ENCODE measurements around the gene MEF2D.

The MEF2D gene

GRCh38 chr1:156417401-156418020, 83.1 kb downstream of the MEF2D start:
- TF ChIP-seq CTCF (IDR thresholded peaks at IDR 0.05; ENCODE audit: low read depth, low read length, missing control alignments): no peak
- in situ Hi-C loops (cut with HindIII; ENCODE audit: low sequenced_read_pairs): no loop called here
- DNase-seq (ENCODE audit: low read depth): no peak
- H3K4me3 ChIP-seq (ENCODE audit: low read depth, low read length): no peak overlapping the region

- no peak overlapping the region for H3K4me3 ChIP-seq (ENCODE audit: low read depth, low read length)
- no peak for TF ChIP-seq CTCF (IDR thresholded peaks at IDR 0.05; ENCODE audit: low read depth, low read length, missing control alignments)
- no peak for DNase-seq (ENCODE audit: low read depth)
- in situ Hi-C loops (cut with HindIII; ENCODE audit: low sequenced_read_pairs): no loop called here
Measured at GRCh38 chr1:156416993-156417392, 83.6 kb downstream of the MEF2D start.

GRCh38 chr1:156414461-156415064, 86.0 kb downstream of the MEF2D start:
- H3K4me3 ChIP-seq (ENCODE audit: low read depth, low read length): no peak overlapping the region
- no peak for TF ChIP-seq CTCF (IDR thresholded peaks at IDR 0.05; ENCODE audit: low read depth, low read length, missing control alignments)
- DNase-seq (ENCODE audit: low read depth): no peak
- in situ Hi-C loops (cut with HindIII; ENCODE audit: low sequenced_read_pairs): no loop called here

Measured in astrocyte of the cerebellum (primary cell).